G401 (cell line): ENCODE results near the gene TRPM5. TPM values are rescaled to one million over a fixed set of nuclear protein-coding genes. Genes with fewer than 3 reads are reported as not detected.

Experiments
- DNase-seq: peaks from one replicate; pipeline ENCODE4 v3.0.0-alpha.2; 2015; ENCODE audit warnings: low spot score
- in situ Hi-C: cut with HindIII; loops from 2 replicates; pipeline ENCODE4 v1.10.0; 2016; ENCODE audit warnings: low sequenced_read_pairs, mixed read lengths
- total RNA-seq: library from RNA; depleted of rRNA; stranded (reverse); fragments of >200 nt; shearing (Covaris generic); gene quantifications from 2 replicates; pipeline ENCODE4 v1.2.3, GENCODE V29; 2014

TRPM5 gene
- total RNA-seq, 1 experiment from 2014 or later: not detected

DNA sequence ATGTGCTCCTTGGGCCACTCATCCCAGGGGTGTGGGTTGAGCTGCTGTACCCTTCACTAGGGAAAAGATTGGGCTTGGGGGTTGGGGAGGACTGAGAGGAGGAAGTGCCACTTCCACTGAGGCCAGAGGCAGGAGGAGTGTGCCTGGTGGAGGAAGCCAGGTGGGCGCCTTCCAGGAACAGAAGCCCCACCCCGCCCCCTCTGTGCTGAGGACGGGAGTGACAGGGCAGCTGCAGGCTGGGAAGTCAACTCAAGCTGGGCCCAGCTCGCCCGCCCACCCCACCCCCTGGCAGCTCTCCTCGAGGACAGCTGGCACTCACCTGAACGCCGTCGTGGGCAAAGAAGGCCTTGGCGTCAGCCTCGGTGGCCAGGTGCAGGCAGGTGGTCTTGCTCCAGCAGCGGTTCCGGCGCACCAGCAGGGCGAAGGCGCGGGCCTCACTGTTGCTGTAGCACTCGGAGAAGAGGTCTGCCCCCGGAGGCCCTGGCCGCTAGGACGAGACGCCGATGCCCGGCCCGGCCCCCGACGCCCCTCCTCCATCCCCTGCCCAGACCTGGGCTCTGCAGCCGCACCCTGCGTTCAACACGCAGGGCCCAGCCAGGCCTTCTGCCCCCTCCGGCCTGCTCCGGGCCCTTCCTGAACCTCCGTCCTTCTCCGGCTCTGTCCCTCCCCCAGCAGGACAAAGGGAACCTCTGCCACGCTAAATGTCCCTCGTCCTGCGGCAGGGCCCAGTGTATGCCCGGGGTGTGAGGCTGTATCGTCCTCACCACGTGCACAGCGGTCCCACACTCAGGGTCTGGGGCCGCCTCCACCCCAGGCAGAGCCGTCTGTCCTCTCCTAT is 30.4 kb downstream of the TRPM5 start:
- DNase-seq: no peak
- in situ Hi-C loops: no loop called here

DNA sequence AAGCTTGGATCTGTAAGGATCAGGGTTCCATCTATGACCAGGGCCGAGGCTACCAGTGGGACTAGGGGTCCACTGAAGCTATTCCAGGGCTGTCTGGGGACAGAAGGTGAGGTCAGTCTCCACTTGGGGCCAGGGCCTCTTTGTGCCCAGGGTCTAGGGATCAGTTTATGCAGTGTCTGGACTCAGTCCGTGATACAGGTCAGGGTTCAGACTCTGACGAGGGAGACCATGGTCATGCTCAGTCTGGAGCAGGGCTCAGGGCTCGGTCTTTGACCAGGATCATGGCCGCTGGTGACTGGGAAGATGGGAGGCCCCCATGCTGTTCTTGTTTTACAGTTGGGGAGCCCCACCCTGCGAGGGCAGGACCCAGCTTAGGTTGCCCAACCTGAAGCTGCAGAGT is 32.0 kb downstream of the TRPM5 start:
- no peak for DNase-seq
- in situ Hi-C loops: no loop called here

DNA sequence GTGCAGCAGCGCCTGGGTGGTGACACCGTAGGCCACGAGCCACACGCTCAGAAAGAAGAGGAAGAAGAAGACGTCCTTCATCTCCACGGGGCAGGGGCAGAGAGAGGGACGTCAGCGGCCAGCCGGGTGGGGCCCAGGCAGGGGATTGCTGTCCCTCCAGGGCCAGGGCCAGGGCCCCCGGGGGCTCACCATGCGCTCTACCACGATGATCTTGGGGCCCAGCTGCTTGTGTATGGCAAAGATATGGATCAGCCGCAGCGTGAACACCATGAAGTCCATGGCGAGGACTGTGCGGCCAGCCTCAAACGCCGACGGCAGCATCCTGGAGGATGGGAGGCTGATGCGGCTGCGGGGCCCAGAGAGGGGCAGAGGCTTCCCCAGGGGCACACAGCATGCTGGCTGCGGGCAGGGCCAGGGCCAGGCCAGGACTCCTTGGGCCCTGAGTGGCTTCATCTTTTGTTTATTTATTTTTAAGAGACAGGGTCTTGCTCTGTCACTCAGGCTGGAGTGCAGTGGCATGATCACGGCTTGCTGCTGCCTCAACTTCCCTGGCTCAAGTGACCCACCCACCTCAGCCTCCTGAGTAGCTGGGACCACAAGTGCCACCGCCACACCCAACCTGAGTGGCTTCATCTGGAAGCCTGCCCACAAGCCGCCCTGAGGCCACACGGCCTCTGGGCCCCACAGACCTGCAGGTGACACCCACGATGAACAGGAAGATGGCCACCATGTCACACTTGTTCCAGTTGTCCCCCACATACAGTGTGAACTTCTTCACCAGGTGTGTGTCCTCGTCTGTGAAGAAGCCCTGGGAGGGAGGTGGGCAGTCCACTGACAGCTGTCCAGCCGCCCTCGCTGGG is 32.6 kb downstream of the TRPM5 start:
- in situ Hi-C loops: no loop called here
- no peak for DNase-seq

DNA sequence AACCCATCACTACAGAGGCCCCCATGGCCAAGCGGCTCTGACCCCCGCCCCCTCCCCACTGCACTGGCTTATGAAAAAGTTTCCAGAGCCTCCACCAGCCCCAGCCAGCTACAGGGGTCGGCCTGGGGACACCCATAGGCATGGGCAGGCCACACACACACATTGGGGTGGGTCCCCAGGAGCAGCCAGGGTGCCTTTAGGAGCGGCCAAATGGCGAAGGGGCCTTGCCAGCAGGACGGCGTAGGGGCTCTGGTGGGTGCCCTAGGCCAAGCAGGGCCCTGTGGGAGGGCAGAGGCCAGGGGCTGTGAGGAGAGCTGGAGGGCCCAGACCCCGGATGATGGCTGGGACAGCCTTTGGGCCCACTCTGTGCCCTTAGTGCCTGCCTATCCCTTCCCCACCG is 33.7 kb downstream of the TRPM5 start:
- no peak for DNase-seq
- in situ Hi-C loops: no loop called here

DNA sequence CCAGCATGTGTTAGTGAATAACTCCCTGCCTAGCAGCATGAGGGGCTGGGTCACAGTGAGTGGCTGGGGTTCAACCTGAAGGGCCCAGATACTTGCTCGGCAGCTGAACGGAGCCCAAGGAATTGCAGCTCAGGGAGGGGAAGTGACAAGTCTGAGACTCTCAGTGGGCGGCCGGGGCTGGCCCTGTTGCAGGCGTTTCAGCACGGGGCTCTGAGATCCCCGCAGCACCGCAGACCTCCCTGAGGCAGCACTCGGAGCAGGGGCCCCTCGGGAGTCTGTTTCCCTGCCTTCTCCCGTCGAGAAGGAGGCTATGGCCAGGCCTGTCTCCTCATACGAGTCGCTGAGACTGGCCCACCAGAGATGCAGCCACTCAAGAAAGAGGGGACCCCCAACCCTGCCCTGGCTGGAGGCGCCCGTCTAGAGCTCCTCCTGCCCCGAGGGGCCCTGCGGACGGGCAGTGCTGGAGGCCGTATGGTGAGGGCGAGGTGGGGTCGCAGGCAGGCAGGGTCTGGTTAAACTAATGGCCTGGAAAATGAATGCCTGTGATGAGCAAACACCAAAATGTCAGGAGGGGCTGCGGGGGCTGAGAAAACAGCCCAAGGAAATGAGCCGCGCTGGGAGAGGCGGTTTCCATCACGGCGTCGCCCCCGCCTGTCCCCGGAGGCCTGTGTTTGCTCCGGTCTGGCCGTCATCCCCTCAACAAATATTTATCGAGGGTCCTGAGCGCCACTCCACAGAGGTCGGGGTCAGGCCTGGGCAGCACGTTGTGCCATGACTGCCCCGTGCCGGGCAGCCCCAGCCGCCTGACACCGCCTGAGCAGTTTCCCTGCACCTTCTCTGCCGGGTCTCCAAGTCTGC is 34.5 kb downstream of the TRPM5 start:
- in situ Hi-C loops: no loop called here
- no peak for DNase-seq

DNA sequence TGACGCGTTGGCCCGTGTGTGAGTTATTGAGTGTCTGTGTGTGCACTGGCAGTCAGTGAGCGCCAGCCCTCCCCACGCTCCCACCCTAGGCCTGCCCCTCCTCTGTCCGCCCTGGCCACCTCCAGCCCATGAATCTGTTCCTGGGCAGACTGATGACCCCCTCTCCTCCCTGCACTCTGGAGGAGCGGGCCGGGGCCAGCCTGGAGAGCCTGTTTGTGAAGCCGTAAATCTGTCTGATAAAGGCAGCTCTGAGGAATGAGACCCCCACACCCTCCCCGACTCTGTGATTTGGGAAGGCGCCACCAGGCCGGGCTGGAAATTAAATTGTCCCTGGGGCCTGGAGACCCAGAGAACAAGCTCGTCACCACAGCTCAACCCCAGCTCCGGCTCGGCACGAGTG is 35.2 kb downstream of the TRPM5 start:
- in situ Hi-C loops: no loop called here
- DNase-seq: no peak

DNA sequence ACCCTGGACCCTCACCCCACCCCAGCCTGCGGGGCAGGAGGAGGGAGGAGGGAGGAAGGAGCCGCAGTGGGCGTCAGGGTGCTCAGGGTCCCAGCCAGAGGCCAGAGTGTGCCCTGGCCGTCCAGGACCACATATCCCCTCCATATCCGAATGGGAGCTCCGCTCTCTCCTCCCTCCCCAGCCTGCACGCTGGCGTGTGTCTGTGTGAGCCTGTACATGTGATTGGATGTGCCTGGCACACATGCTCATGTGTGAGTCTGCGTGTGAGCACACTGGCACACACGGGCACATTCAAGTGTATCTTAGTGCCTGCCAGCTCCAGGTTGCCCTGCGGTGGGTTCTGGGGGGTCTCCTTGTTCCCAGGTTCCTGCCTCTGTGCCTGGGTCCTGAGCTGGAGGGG is 35.6 kb downstream of the TRPM5 start:
- in situ Hi-C loops: no loop called here
- no peak for DNase-seq

DNA sequence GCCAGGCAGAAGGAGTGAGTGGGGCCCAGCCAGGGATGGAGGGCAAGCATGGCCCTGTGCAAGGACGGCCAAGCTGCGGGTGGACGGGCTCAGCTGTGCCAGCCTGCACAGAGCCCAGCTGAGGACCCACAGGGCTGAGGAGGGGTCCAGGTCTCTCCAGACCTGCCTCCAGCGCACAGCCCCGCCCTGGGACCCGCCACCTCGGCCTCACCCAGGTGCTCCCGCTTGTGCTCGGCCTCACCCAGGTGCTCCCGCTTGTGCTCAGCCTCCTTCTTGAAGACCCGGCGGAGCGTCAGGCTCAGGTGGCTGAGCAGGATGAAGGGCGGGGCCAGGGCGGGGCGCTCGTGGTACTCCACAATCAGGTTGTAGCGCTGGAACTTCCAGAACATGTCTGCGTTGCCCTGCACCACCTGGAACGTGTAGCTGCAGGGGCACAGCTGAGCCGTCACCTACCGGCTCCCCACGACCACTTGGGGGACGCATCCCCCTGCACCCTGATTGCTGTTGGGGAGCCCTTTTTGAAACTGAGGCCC is 37.4 kb downstream of the TRPM5 start:
- in situ Hi-C loops: no loop called here
- DNase-seq: no peak

DNA sequence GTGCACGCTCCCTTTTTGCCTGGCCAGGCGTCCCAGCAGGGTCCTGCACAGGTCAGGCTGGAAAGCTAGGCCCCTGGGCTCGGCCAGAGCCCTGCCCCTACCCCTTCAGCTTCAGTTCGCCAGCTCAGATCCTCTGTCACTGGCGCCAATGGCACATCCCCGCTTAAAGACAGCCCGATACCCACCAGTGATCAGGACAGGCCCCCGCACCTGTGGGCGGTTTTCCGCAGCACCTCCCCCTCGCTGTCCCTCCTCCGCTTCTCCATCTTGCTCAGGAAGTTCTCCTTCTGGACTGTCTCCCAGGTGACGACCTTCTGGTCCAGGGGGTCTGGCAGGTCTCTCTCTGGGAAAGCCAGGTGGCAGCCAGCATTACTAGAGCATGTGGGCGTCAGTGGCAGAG is 37.9 kb downstream of the TRPM5 start:
- DNase-seq: no peak
- in situ Hi-C loops: no loop called here

DNA sequence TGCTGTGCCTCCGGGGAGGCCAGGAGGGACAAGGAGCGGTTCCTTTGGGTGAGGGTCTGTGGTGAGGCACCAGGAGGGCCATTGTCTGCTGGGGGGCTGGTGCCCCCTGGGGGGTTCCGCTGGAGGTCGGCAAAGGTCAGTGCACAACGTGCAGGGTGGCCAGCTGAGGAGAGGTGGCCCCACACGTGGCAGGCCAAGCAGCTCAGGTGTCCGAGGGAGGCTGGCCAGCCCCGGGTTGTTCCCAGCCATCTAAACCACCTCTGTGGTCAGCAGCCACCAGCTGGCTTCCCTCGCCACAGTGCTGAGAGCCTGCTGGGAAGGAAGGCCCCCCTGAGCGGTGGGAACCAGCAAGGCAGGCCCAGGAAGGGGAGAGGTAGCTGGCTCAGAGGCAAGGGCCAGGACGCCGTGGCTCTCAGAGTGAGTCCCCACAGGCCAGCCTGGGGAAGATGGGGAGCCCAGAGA is 39.5 kb downstream of the TRPM5 start:
- in situ Hi-C loops: no loop called here
- no peak for DNase-seq

DNA sequence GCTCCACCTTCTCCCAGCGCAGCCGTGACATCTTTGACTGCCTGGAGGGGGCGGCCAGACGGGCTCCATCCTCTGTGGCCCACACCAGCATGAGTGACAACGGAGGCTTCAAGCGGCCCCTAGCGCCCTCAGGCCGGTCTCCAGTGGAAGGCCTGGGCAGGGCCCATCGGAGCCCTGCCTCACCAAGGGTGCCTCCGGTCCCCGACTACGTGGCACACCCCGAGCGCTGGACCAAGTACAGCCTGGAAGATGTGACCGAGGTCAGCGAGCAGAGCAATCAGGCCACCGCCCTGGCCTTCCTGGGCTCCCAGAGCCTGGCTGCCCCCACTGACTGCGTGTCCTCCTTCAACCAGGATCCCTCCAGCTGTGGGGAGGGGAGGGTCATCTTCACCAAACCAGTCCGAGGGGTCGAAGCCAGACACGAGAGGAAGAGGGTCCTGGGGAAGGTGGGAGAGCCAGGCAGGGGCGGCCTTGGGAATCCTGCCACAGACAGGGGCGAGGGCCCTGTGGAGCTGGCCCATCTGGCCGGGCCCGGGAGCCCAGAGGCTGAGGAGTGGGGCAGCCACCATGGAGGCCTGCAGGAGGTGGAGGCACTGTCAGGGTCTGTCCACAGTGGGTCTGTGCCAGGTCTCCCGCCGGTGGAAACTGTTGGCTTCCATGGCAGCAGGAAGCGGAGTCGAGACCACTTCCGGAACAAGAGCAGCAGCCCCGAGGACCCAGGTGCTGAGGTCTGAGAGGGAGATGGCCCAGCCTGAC is 41.2 kb downstream of the TRPM5 start:
- no peak for DNase-seq
- in situ Hi-C loops: no loop called here

DNA sequence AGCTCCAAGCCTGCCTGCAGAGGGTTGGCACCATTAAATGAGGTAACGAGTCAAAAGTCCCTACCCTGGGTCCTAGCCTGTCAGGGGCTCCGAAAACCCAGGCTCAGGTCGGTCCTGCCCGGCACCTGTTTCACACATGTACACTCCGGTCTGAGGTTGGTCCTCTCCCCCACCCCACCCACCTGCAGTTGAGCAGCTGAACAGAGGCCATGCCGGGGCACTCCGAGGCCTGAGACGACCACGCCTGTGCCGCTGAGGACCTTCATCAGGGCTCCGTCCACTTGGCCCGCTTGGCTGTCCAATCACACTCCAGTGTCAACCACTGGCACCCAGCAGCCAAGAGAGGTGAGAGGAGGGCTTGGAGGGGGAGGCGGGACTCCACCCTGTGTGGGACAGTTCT is 42.2 kb downstream of the TRPM5 start:
- in situ Hi-C loops: no loop called here
- no peak for DNase-seq

DNA sequence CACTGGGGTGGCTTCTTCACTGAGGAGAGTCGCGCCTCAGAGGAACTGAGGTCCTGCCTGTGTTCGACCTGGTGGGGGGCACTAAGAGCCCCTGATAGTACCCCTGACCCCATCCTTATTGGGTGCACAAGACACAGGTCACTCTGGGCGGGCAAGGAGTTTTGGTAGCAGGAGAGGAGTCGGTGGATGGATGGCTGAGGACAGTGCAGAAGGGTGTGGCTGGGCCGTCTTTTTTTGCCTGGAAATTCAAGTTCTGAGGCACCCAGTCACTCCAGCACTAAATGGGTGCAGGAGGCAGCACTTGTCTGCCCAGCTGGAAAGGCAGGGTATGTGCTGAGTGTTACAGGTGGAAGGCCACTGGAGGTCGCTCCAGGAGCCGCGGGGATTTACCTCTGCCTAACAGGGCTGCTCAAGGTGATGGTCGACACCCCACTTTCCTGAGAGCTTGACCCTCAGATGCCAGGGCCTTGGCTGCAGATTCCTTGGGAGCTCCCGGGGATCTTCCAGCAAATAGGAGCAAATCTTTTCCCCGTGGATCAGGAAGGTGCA is 42.8 kb downstream of the TRPM5 start:
- no peak for DNase-seq
- in situ Hi-C loops: no loop called here

DNA sequence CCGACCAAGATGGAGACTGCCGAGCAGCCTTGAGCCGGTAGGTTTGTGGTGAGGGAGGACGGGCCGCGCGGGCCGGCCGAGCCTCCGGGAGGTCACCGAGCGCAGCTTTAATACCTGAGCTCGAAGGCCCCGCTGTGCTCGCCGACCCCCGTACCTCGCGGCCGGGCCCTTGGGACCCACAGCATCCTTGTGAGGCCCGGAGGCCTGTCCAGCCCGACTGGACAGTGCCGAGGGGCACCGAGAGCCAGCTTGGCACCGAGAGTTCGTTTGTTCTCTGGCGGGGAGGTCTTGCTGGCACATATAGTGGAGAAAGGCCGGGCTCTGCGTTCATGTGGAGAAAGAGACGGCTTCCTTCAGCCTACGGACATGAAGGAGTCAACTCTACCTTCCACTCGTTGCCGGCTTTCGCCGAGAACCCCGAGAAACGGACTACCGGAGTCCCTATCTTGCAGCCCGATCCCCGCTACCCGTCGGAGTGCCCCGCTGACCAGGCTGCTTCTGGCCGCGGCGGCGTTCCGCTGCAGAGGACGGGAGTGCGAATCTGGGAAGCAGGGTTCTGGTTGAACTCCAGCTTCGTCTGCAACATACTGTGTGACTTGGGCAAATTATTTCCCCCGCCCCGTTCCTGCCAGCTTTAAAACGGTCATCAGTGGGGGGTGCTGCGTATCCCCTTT is 43.4 kb downstream of the TRPM5 start:
- in situ Hi-C loops: no loop called here
- DNase-seq: no peak

DNA sequence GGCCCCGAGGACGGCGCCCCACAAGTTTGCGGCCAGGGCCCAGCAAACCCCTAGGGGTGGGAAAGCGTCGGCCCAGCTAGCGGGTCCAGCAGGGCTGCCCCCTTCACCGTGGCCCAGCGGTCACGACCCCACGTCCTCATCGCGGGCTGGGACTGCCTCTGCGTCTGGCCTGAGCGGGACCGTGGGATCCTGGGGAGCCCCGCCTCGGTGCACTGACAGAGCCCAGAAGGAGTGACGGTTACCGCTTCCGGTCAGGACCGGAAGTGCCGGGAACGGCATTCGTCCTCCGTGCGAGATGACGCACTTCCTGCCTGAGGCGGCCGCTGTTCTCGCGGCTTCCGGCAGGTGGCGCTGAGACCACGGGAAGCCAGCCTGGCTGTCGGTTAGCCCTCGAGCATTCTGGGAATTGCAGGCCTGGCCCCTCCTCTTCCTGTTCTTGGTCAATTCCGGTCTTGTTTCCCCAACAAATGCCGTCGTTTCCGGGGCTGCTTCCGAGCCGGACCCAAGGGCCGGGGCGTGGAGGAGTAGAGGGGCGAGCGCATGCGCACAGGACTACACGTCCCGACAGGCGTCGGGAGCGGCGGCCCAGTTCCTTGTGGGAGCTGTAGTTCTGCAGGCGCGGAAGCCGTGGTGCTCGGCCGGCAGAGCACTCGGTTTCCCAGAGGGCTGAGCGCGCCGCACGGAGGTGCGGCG is 44.1 kb downstream of the TRPM5 start, which contains the start of gene TSSC4:
Gene TSSC4 (plus strand): TSS at position 682 of the 693 bp plus-strand sequence. CDS start 1,884 bp downstream, outside the sequence.
- in situ Hi-C loops: no loop called here
- peak; percentile 100 for DNase-seq

DNA sequence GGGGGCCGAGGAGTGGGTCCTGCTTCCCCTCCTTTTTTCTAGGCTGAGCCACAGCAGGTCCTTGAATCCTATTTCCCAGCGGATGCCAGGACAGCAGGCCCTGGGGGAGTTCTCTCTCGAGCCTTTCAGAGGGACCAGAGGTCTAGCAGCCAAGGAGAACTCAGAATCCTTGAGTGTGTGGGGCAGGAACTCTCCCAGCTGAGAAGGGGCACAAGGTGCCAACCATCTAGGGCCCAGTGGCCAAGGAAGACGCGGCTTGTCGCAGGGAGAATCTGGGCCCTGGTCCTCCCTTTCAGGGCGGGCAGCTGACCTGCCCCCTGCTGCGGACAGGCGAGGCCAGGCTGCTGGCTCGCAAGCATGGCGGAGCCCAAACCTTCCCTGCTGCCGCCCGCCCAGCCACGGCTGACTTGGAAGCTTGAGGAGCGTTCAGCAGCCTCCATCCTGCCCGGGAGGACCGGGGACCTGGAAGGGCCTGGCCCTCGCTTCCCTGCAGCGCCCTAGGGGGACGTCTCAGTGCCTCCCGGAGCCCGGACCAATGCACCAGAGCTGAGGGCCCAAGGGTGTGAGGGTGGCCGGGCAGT is 44.7 kb downstream of the TRPM5 start:
- DNase-seq: peak; percentile 52
- in situ Hi-C loops: no loop called here
